Gastroesophageal sphincter (tissue), 3 donors: ENCODE data around the gene NTRK3.

Experiments
- CTCF ChIP-seq, 4 experiments: fragments of 200-600 bp in 2 of 4; fragments of 450-650 bp in 2 of 4; sonication (generic) in 1 of 4; IDR thresholded peaks; one replicate each; pipeline ENCODE4 v1.5.1; 2017 to 2019; ENCODE audit warnings: antibody characterized with exemption in 4 of 4, mild to moderate bottlenecking in 2 of 4, moderate library complexity in 2 of 4
- POLR2A ChIP-seq, 2 donors: fragments of 450-650 bp; IDR thresholded peaks; one replicate each; pipeline ENCODE4 v1.6.1; 2017; ENCODE audit warnings: antibody characterized with exemption in 2 of 2, mild to moderate bottlenecking in 2 of 2, moderate library complexity in 1 of 2
- POLR2AphosphoS5 ChIP-seq: sonication (generic); formaldehyde crosslinking; IDR thresholded peaks from one replicate; pipeline ENCODE4 v1.6.1; 2017; ENCODE audit warnings: antibody characterized with exemption

GRCh38 chr15:88147760-88148159, 108.8 kb downstream of the NTRK3 start:
- no peak for TF ChIP-seq CTCF (IDR thresholded peaks at IDR 0.05)
- TF ChIP-seq POLR2A (IDR thresholded peaks at IDR 0.05) = no peak
- no peak for TF ChIP-seq POLR2AphosphoS5
